ENCODE data around the gene TAGLN2.
A peak's percentile ranks its signal among the peaks of the same experiment; 100 is the strongest.

The TAGLN2 gene
- total RNA-seq = 170 to 182 reads per million in 2 donors

GRCh38 chr1:159924791-159925718 lies at the start of gene TAGLN2:
Gene TAGLN2 (minus strand): TSS chr1:159925507. CDS start chr1:159920509, 4,998 bp downstream.
- DNase-seq = peak; percentile 77

GRCh38 chr1:159974350-159974965 lies 49.2 kb upstream of the TAGLN2 start:
- DNase-seq = no peak

GRCh38 chr1:159973350-159973940 lies 48.1 kb upstream of the TAGLN2 start:
- no peak for DNase-seq

- no peak for DNase-seq
Observed at GRCh38 chr1:159972443-159973205, 47.3 kb upstream of the TAGLN2 start.

GRCh38 chr1:159970932-159971342 lies 45.6 kb upstream of the TAGLN2 start:
- DNase-seq = no peak

- DNase-seq = no peak
Observed at GRCh38 chr1:159968901-159969300, 43.6 kb upstream of the TAGLN2 start.

- no peak for DNase-seq
Observed at GRCh38 chr1:159965263-159965662, 40.0 kb upstream of the TAGLN2 start.

GRCh38 chr1:159964144-159964543 lies 38.8 kb upstream of the TAGLN2 start:
- no peak for DNase-seq

- DNase-seq = no peak
Observed at GRCh38 chr1:159962176-159962575, 36.9 kb upstream of the TAGLN2 start.

GRCh38 chr1:159961636-159962035 lies 36.3 kb upstream of the TAGLN2 start:
- no peak for DNase-seq

GRCh38 chr1:159960721-159961381 lies 35.5 kb upstream of the TAGLN2 start:
- DNase-seq = no peak

- DNase-seq = no peak
Observed at GRCh38 chr1:159959451-159959850, 34.1 kb upstream of the TAGLN2 start.

GRCh38 chr1:159958719-159959380 lies 33.5 kb upstream of the TAGLN2 start:
- DNase-seq = no peak

- DNase-seq = no peak
Observed at GRCh38 chr1:159957824-159958268, 32.5 kb upstream of the TAGLN2 start.

GRCh38 chr1:159955456-159955855 lies 30.1 kb upstream of the TAGLN2 start:
- DNase-seq = no peak

GRCh38 chr1:159953536-159954515 lies 28.5 kb upstream of the TAGLN2 start, which contains the start of gene SLAMF9:
Gene SLAMF9 (minus strand): TSS chr1:159954237. CDS start chr1:159954137, 100 bp downstream.
- no peak for DNase-seq

- DNase-seq = no peak
Observed at GRCh38 chr1:159952932-159953331, 27.6 kb upstream of the TAGLN2 start.

- DNase-seq = no peak
Observed at GRCh38 chr1:159951551-159951950, 26.2 kb upstream of the TAGLN2 start.

- no peak for DNase-seq
Observed at GRCh38 chr1:159951016-159951415, 25.7 kb upstream of the TAGLN2 start.

GRCh38 chr1:159949981-159950381 lies 24.7 kb upstream of the TAGLN2 start:
- DNase-seq = no peak

Data from activated gamma-delta T cell (primary cell).